ENCODE measurements around the gene KRTAP1-5.
"Not testable (repeated sequence)": the region's sequence is repeated elsewhere in the genome, so short reads cannot be mapped to it uniquely, and the experiment has no call there.

DNA sequence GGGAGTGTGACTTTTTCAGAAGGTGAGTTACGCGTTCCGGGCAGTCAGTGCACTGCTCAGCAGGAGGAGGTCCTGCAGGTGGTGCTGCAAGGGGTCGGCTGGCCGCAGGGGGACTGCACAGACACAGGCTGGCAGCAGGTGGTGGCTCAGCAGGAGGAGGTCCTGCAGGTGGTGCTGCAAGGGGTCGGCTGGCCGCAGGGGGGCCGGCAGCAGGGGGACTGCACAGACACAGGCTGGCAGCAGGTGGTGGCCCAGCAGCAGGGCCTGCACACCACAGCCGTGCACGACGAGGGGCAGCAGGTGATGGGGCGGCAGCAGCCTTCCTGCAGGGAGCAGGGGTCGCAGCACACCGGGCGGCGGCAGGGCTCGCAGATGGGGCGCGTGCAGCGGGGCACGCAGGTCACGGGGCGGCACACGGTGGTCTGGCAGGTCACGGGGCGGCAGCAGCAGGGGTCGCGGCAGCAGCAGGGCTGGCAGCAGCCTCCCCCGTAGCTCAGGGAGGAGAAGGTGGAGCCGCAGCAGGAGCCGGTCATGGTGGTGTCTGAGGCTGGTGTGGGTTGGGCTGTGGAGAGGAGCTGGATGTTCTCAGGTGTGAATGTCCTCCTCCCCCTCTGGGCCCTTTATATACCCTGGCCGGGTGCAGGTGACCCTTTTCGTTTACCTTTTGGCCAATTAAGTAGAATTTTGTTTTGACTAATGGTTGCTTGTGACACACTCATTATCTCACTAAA is 19.9 kb upstream of the KRTAP1-5 start, which contains the start of gene KRTAP2-1:
- not testable (repeated sequence) for TF ChIP-seq CTCF, POLR2A, POLR2AphosphoS5 (IDR thresholded peaks at IDR 0.05)
